Thyroid gland (tissue), 4 donors: ENCODE measurements around the gene TMEM52. TPM values are rescaled to one million over a fixed set of nuclear protein-coding genes. Genes with fewer than 3 reads are reported as not detected.

Experiments used
- DNase-seq, 2 donors: peaks; one replicate each; pipeline ENCODE4 v3.0.0-alpha.2; 2019
- H3K27ac ChIP-seq, 3 donors: fragments of 200-600 bp; sonication (generic); 1 replicate in 2 of 3; 2 replicates in 1 of 3; pipeline ENCODE4 v1.5.1; 2016 to 2019; ENCODE audit warnings: mild to moderate bottlenecking in 1 of 3, moderate library complexity in 1 of 3
- H3K27me3 ChIP-seq: fragments of 200-600 bp; sonication (generic); one replicate; pipeline ENCODE4 v1.5.1; 2019
- H3K36me3 ChIP-seq, 2 donors: fragments of 200-600 bp; sonication (generic); one replicate each; pipeline ENCODE4 v1.5.1; 2016 to 2019
- H3K4me1 ChIP-seq, 2 donors: fragments of 200-600 bp; sonication (generic); one replicate each; pipeline ENCODE4 v1.5.1; 2017 to 2019
- H3K4me3 ChIP-seq, 3 donors: fragments of 200-600 bp; sonication (generic); replicated peaks in 1 of 3; 1 replicate in 2 of 3; 2 replicates in 1 of 3; pipeline ENCODE4 v1.5.1; 2016; ENCODE audit warnings: mild to moderate bottlenecking in 1 of 3
- H3K9me3 ChIP-seq: fragments of 200-600 bp; sonication (generic); one replicate; pipeline ENCODE4 v1.5.1; 2017
- POLR2A ChIP-seq, 2 donors: fragments of 450-650 bp; IDR thresholded peaks; one replicate each; pipeline ENCODE4 v1.6.1; 2017; ENCODE audit warnings: antibody characterized with exemption in 2 of 2, mild to moderate bottlenecking in 2 of 2, moderate library complexity in 1 of 2
- WGBS, 2 donors: methylation state at CpG; one replicate each; pipeline ENCODE4 v1.1.5; 2017; 5-methylcytosine and 5-hydroxymethylcytosine counted together
- intact Hi-C: fragments of 100-400 bp; cut with DNase I; formaldehyde crosslinking; loops from one replicate; pipeline ENCODE4 v1.15.1; 2023
- total RNA-seq, 4 donors: library from RNA; depleted of rRNA; stranded (reverse); fragments of >200 nt; gene quantifications; one replicate each; pipeline ENCODE4 v1.2.3, GENCODE V29; 2016
- TF ChIP-seq, protein P1 (sequence below), 6 experiments: fragments of 200-600 bp in 3 of 6; fragments of 450-650 bp in 3 of 6; sonication (generic) in 3 of 6; IDR thresholded peaks; one replicate each; pipeline ENCODE4 v1.5.1; 2016 to 2019; ENCODE audit warnings: antibody characterized with exemption in 6 of 6, mild to moderate bottlenecking in 2 of 6, inconsistent platforms in 1 of 6, moderate library complexity in 1 of 6

The TMEM52 gene
- total RNA-seq, 4 donors from 2014 or later: not detected

DNA sequence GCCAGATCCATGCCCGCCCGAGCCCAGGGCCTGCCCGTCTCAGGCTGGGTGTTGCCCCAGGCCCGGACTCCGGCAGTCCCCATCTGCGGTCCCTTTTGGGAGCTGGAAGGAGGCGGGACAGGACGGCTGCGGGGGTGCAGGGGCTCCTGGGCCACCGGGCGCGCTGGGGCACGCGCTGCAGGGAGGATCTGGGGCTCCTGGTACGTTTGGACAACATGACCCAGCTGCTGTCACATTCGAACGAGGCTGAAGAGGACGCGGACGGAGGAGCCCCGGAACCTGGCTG, 10.6 kb downstream of the TMEM52 start:
- H3K4me1 ChIP-seq: peaks cover 12 to 19% of the 10 kb centered on the region in 2 donors
- WGBS, 2 donors: 17% methylated on average over 6 of the region's 21 CpGs; no CpG with 5 or more reads in 1 of the 2 donors
- TF ChIP-seq, protein P1, sequence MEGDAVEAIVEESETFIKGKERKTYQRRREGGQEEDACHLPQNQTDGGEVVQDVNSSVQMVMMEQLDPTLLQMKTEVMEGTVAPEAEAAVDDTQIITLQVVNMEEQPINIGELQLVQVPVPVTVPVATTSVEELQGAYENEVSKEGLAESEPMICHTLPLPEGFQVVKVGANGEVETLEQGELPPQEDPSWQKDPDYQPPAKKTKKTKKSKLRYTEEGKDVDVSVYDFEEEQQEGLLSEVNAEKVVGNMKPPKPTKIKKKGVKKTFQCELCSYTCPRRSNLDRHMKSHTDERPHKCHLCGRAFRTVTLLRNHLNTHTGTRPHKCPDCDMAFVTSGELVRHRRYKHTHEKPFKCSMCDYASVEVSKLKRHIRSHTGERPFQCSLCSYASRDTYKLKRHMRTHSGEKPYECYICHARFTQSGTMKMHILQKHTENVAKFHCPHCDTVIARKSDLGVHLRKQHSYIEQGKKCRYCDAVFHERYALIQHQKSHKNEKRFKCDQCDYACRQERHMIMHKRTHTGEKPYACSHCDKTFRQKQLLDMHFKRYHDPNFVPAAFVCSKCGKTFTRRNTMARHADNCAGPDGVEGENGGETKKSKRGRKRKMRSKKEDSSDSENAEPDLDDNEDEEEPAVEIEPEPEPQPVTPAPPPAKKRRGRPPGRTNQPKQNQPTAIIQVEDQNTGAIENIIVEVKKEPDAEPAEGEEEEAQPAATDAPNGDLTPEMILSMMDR (IDR thresholded peaks at IDR 0.05): no peak
- no peak for TF ChIP-seq POLR2A (IDR thresholded peaks at IDR 0.05)
- peak overlapping the region; percentile 73 to 92 (median 77) for H3K27ac ChIP-seq
- no peaks in the 10 kb centered on the region for H3K36me3 ChIP-seq
- intact Hi-C loops: loop anchor here (5.0 kb wide), 1 partner anchor 151 kb away; no protein-coding TSS in a partner anchor
- H3K9me3 ChIP-seq: no peaks in the 10 kb centered on the region
- DNase-seq: no peak
- H3K27me3 ChIP-seq: no peaks in the 10 kb centered on the region
- H3K4me3 ChIP-seq: peak overlapping the region; percentile 42 to 76 (median 59)

DNA sequence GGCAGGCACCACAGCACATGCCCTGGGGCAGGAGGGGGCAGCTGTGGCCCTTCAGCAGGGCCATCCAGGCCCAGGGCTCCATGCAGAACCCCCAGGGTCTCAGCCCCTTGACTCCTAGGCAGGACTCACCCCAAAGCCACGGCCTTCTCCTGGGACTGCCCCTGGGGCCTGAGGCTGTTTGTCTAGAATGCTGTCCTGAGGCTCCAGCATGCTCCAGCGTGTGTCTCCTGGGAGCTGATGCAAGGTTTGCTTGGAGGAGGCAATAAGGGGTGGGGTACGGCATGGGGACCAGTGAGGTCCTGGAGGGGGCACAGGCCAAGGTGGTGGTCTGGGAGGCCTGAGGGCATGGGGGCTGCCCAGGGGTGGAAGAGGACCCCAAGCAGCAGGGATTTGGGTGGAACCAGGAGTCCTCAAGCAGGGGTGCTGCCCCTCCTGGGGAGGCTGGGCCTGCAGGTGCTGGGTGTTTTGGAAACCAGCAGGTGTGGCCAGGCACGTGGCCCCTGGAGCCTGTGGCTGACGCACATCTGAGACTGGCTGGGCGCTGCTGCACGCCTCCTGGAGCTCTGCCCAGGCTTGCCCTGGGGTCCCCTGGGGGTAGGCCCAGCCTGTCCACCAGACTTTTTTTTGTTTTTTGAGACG, 11.9 kb downstream of the TMEM52 start:
- Histone ChIP-seq H3K4me3 (no peak overlapping the region), H3K27me3 (no peaks in the 10 kb centered on the region), H3K36me3 (no peaks in the 10 kb centered on the region), H3K27ac (peak overlapping the region in 1 of 3 donors; percentile 5), H3K9me3 (no peaks in the 10 kb centered on the region), H3K4me1 (peaks cover 12 to 19% of the 10 kb centered on the region in 2 donors)
- peak in 1 of 2 donors; percentile 38 for DNase-seq
- TF ChIP-seq, protein P1 (IDR thresholded peaks at IDR 0.05): no peak
- no peak for TF ChIP-seq POLR2A (IDR thresholded peaks at IDR 0.05)
- 38 to 66% methylated on average over 1 to 8 of the region's 8 CpGs for WGBS, 2 donors
- intact Hi-C loops: loop anchor here (5.0 kb wide), 1 partner anchor 150 kb away; no protein-coding TSS in a partner anchor

DNA sequence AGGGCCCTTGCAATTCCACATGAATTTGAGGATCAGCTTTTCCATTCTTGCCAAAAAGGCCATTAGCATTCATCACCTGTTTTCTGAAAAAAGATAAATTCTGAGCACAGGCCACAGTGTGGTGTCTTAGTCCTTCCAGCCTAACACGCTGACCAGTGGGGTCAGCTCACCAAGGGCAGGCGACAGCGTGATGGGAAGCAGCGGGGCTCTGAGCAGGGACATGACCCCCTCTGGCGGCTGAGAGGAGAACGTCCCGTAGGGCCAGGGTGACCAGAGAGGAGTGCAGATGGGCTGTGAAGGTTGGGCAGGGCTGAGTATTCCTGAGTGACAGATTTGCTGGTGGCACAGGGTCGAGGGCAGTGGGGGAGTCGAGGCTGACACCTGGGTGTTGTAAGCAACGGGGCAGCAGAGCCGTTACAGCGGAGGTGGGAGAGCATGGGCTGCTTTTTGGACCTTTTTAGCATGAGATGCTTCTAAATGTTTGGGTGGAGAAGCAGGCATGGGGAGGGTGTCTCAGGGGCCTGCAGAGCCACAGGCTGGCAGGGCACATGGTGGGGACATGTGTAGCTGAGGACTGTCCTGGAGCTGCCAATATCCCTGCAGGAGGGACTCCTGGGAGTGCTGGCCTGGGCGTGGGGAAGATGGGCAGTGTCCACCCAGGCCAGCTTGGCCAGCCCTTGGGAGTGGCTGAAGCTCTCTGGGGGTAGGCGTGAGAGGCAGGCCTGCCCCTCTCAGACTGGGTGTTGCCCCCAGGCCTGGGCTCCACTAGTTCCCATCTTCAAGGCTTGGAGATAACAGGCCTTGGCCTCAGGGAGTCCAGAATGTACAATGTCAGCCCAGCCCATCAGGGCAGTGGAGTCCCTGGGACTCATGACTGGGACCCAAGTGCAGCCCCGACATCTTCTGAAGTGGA, 12.6 kb downstream of the TMEM52 start:
- DNase-seq: peak; percentile 86 to 87
- Histone ChIP-seq H3K4me1 (peaks cover 12 to 19% of the 10 kb centered on the region in 2 donors), H3K27me3 (no peaks in the 10 kb centered on the region), H3K9me3 (no peaks in the 10 kb centered on the region), H3K36me3 (no peaks in the 10 kb centered on the region), H3K27ac (peak overlapping the region in 1 of 3 donors; percentile 5), H3K4me3 (no peak overlapping the region)
- 17 to 22% methylated on average over 9 to 14 of the region's 15 CpGs for WGBS, 2 donors
- intact Hi-C loops: loop anchor here (5.0 kb wide), 1 partner anchor 149 kb away; no protein-coding TSS in a partner anchor
- no peak for TF ChIP-seq POLR2A (IDR thresholded peaks at IDR 0.05)
- TF ChIP-seq, protein P1 (IDR thresholded peaks at IDR 0.05): peak; percentile 71 to 98 (median 92)

DNA sequence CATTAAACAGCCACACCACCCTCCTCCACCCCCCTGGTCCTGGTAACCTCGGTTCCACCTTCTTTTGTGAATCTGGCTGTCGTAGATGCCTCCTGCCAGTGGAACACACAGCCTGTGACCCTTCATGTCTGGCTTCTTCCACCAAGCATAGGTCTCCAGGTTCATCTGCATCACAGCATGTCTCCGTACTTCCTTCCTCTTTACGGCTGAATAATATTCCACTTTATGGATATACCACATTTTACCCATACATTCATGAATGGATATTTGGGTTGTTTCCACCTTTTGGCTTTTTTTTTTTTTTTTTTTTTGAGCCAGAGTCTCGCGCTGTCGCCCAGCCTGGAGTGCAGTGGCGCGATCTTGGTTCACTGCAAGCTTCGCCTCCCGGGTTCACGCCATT, 15.9 kb downstream of the TMEM52 start:
- 94 to 98% methylated on average over 12 of the region's 12 CpGs for WGBS, 2 donors
- no peak for TF ChIP-seq POLR2A (IDR thresholded peaks at IDR 0.05)
- TF ChIP-seq, protein P1 (IDR thresholded peaks at IDR 0.05): no peak

More for the DNA sequence above, 15.9 kb downstream of the TMEM52 start:
- DNase-seq: no peak
- H3K27ac ChIP-seq: no peak overlapping the region
- no peak overlapping the region for H3K4me3 ChIP-seq
- no peaks in the 10 kb centered on the region for H3K27me3 ChIP-seq
- no peaks in the 10 kb centered on the region for H3K36me3 ChIP-seq
- no peaks in the 10 kb centered on the region for H3K9me3 ChIP-seq
- peaks cover 4 to 10% of the 10 kb centered on the region in 2 donors for H3K4me1 ChIP-seq
- intact Hi-C loops: no loop called here
